Upper lobe of right lung (tissue), 1 donor: ENCODE measurements around the gene RIPOR3. TPM values are rescaled to one million over a fixed set of nuclear protein-coding genes. Genes with fewer than 3 reads are reported as not detected.

Source experiments
- ATAC-seq: fragments of 200-7000 bp; cut with Tn5 transposase; one replicate; pipeline ENCODE4 v1.9.1; 2020; ENCODE audit warnings: mild to moderate bottlenecking, moderate library complexity
- DNase-seq: peaks from one replicate; pipeline ENCODE4 v3.0.0-alpha.2; 2020
- H3K27ac ChIP-seq: fragments of 200-600 bp; one replicate; pipeline ENCODE4 v1.8.0; 2022
- H3K27me3 ChIP-seq: fragments of 200-600 bp; one replicate; pipeline ENCODE4 v1.8.0; 2022; ENCODE audit warnings: mild to moderate bottlenecking
- H3K36me3 ChIP-seq: fragments of 200-600 bp; one replicate; pipeline ENCODE4 v1.8.0; 2022
- H3K4me1 ChIP-seq: fragments of 200-600 bp; one replicate; pipeline ENCODE4 v1.8.0; 2022
- H3K4me3 ChIP-seq: fragments of 200-600 bp; one replicate; pipeline ENCODE4 v1.8.0; 2022; ENCODE audit warnings: mild to moderate bottlenecking
- H3K9me3 ChIP-seq: fragments of 200-600 bp; one replicate; pipeline ENCODE4 v1.8.0; 2022
- CTCF ChIP-seq: fragments of 200-600 bp; IDR thresholded peaks from one replicate; pipeline ENCODE4 v1.8.0; 2022; ENCODE audit warnings: antibody characterized with exemption
- intact Hi-C: fragments of 100-400 bp; cut with DNase I; formaldehyde crosslinking; loops from one replicate; pipeline ENCODE4 v1.11.0; 2022
- total RNA-seq: library from RNA; stranded (reverse); fragmentation: NEBNext Ultra II Directional; extraction: Animal tissue kit (Norgen Biotek cat#: 25700); gene quantifications from one replicate; pipeline ENCODE4 v1.2.1, GENCODE V29; 2021
- donor health status: DM: no; HTN: yes; CAD: no; lungs with severe emphysema.

The RIPOR3 gene
- total RNA-seq, 1 donor from 2014 or later, result 6.8 TPM

GRCh38 chr20:50554694-50555579 lies 136.4 kb downstream of the RIPOR3 start:
- no peak for DNase-seq
- intact Hi-C loops, result no loop called here

DNA sequence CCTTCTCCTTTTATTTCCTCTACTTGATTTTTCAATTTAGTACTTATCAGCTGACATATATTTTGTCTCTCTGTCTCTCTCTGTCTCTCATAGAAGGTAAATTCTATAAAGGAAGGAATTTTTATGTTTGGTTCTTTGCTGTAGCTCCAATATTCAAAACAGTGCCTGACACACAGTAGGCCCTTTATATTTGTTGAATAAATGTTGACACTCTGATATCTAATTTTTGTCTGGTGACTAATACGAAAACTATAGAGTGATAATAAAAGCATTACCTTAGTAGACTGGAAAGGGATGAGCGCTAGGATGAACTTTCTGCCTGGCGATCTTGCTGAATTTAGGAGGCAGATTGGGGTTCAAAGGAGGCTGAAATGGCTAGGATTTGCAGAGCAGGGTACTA lies 138.4 kb downstream of the RIPOR3 start:
- Histone ChIP-seq H3K27ac (no peak overlapping the region), H3K36me3 (peaks cover 3% of the 10 kb centered on the region), H3K27me3 (no peaks in the 10 kb centered on the region), H3K9me3 (no peaks in the 10 kb centered on the region), H3K4me3 (no peak overlapping the region), H3K4me1 (peaks cover 28% of the 10 kb centered on the region)
- ATAC-seq (no peak), DNase-seq (no peak)
- intact Hi-C loops, result no loop called here
- no peak for TF ChIP-seq CTCF

More at GRCh38 chr20:50554694-50555579, 136.4 kb downstream of the RIPOR3 start:
- Histone ChIP-seq H3K4me1 (peaks cover 19% of the 10 kb centered on the region), H3K36me3 (peaks cover 3% of the 10 kb centered on the region), H3K27me3 (no peaks in the 10 kb centered on the region), H3K4me3 (no peak overlapping the region), H3K9me3 (no peaks in the 10 kb centered on the region), H3K27ac (no peak overlapping the region)
- no peak for ATAC-seq
- no peak for TF ChIP-seq CTCF

DNA sequence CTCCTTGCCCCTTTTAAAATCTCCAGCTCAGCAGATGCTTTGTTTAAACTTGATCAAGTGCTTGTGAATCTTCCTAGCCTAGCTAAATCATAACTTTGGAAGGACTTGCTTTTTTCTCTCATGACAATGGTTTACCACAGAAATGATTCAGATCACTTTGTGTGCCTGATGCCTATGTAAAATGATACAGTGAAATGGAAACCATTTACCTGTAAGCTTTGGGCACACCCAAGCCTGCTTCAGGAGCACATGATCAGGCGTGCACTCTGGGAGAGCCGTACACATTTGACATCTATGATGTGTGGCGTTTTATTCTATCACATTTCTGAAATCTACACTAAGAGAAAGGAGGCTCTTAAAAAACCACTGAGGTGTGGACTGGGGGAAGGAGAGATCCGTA lies 140.1 kb downstream of the RIPOR3 start:
- no peak for TF ChIP-seq CTCF
- Histone ChIP-seq H3K4me3 (no peak overlapping the region), H3K9me3 (no peaks in the 10 kb centered on the region), H3K36me3 (no peaks in the 10 kb centered on the region), H3K4me1 (peaks cover 45% of the 10 kb centered on the region), H3K27ac (no peak overlapping the region), H3K27me3 (no peaks in the 10 kb centered on the region)
- intact Hi-C loops, result no loop called here
- DNase-seq, result no peak
- no peak for ATAC-seq

DNA sequence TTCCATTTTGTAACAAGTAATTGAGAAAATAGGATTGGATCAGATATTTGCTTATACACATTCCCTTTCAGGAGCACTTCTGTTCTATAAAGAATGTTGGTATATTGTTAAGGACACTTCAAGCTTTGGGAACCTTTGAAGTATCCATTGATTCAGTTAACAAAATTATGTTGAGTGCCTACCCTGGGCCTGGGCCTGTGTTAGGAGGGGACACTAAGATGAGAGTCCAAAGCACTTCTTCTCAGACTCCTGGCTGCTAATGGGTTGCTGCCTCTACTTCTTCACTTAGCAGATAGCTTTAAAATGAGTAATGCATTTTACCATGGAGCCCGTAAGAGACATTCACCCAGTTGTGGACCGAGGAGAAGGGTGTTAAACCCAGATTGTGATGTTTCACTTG lies 140.8 kb downstream of the RIPOR3 start:
- Histone ChIP-seq H3K9me3 (no peaks in the 10 kb centered on the region), H3K4me1 (peaks cover 47% of the 10 kb centered on the region), H3K4me3 (no peak overlapping the region), H3K27me3 (no peaks in the 10 kb centered on the region), H3K36me3 (no peaks in the 10 kb centered on the region), H3K27ac (peak overlapping the region; percentile 32)
- intact Hi-C loops, result no loop called here
- ATAC-seq (peak; percentile 61), DNase-seq (no peak)
- no peak for TF ChIP-seq CTCF

GRCh38 chr20:50548396-50548795 lies 142.9 kb downstream of the RIPOR3 start:
- H3K4me1 ChIP-seq, result peaks cover 55% of the 10 kb centered on the region
- H3K27ac ChIP-seq, result no peak overlapping the region
- intact Hi-C loops, result no loop called here

More at GRCh38 chr20:50548396-50548795, 142.9 kb downstream of the RIPOR3 start:
- no peak overlapping the region for H3K4me3 ChIP-seq
- ATAC-seq (peak; percentile 78), DNase-seq (no peak)
- TF ChIP-seq CTCF, result no peak
- H3K9me3 ChIP-seq, result no peaks in the 10 kb centered on the region
- no peaks in the 10 kb centered on the region for H3K36me3 ChIP-seq
- no peaks in the 10 kb centered on the region for H3K27me3 ChIP-seq
